ENCODE results near the gene ABCC4.
"Not testable (repeated sequence)": the region's sequence is repeated elsewhere in the genome, so short reads cannot be mapped to it uniquely, and the experiment has no call there.

ABCC4 gene

GRCh38 chr13:95181586-95181985 lies 119.7 kb downstream of the ABCC4 start:
- FAIRE-seq (peak; percentile 48), DNase-seq (ENCODE audit: extremely low spot score, insufficient read length, low read depth) (no peak)

- no peak for DNase-seq (ENCODE audit: extremely low spot score, insufficient read length, low read depth)
Measured at GRCh38 chr13:95180513-95181245, 120.6 kb downstream of the ABCC4 start.

DNA sequence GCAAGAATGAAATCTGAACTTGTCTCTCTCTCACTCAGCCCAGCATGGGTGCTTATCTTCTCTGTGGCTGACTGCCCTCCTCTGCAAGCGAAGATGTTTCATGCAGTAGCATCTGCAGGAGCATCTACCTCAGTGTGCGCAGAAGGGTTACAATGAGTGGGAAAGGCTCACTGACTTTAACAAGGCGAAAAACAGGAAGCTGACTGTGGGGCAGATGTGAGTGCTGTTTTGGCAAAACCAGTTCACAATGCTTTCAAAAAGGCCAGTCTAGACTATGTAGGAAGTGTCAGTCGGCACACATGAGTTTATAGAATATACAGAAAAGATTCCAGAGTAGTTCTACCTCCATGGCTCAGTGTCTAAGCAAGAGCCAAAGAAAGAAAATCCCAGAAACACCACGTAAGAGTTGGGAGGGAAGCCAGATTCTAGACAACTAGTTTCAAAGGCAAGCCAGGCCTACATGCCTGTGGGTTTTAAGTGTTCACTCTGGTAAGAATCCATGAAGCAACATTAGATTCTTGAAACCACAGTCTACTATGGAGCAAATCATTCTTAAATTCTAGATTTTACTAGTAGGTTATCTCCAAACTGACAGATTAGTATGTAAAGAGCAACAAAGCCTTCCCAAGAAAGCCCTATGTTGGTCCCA lies 124.5 kb downstream of the ABCC4 start:
- no peak for FAIRE-seq
- no peak for DNase-seq (ENCODE audit: extremely low spot score, insufficient read length, low read depth)

More at GRCh38 chr13:95180513-95181245, 120.6 kb downstream of the ABCC4 start:
- FAIRE-seq = no peak

DNA sequence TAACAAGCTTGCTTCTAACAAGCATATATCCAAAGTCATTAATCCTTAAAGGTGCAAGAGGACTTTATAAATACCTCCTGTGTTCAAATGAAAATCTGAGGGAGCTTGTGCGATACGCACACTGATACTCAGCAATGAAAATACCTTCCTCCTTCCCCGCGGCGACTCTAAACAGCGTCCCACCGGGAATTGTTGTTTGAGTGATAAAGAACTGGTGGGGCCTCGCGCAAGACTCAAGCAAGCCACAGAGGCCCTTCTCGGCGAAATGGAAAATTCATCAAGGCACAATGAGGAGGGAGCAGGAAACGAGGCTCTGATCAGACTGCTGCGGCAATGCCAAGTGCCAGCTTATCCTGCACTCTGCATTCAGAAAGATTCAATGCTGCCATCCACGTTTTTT lies 126.7 kb downstream of the ABCC4 start:
- no peak for FAIRE-seq
- DNase-seq (ENCODE audit: extremely low spot score, insufficient read length, low read depth) = no peak

DNA sequence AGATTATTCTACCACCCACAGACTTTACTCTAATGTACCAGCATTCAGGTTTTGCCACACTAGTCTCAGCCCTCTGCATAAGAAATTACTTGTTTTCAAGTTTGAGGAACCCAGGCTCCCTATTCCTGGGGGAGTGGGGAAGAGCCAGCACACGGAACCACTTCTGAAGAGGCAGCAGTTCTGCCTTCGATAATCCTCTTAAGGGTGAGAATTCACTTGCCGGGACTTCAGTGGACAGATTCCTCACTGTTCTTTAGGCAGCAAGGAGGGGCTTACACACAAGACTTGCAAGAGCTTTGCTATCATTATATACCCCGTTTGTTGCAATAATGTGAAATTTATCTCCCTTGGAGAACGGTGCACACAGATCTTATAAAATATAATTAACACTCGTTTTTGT lies 133.1 kb downstream of the ABCC4 start:
- FAIRE-seq (no peak), DNase-seq (ENCODE audit: extremely low spot score, insufficient read length, low read depth) (no peak)

DNA sequence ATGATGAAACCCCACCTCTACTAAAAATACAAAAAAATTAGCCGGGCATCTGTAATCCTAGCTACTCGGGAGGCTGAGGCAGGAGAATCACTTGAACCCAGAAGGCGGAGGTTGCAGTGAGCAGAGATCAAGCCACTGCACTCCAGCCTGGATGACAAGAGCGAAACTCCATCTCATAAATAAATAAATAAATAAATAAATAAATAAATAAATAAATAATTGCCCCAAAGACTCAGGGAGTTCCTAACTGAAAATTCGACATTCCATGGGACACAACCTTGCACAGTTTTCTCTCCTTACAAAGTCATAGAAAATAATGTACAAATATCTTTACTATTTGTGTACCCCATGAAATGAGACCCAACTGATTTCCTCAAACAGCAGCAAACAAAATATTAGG lies 134.2 kb downstream of the ABCC4 start:
- FAIRE-seq; DNase-seq (ENCODE audit: extremely low spot score, insufficient read length, low read depth): not testable (repeated sequence)

DNA sequence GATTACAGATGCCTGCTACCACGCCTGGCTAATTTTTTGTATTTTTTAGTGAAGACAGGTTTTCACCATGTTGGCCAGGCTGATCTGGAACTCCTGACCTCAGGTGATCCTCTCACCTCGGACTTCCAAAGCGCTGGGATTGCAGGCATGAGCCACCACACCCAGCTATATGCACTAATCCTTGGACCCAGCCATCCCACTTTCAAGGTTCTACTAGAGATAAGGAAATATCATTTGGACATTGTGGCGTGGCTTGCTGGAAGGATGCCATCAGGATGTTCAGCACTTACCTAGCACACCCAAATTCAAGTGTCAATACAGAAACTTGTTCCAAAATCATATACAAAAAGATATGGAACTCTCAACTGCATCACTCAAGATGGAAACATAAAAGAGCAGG lies 136.4 kb downstream of the ABCC4 start:
- FAIRE-seq (no peak), DNase-seq (ENCODE audit: extremely low spot score, insufficient read length, low read depth) (no peak)

DNA sequence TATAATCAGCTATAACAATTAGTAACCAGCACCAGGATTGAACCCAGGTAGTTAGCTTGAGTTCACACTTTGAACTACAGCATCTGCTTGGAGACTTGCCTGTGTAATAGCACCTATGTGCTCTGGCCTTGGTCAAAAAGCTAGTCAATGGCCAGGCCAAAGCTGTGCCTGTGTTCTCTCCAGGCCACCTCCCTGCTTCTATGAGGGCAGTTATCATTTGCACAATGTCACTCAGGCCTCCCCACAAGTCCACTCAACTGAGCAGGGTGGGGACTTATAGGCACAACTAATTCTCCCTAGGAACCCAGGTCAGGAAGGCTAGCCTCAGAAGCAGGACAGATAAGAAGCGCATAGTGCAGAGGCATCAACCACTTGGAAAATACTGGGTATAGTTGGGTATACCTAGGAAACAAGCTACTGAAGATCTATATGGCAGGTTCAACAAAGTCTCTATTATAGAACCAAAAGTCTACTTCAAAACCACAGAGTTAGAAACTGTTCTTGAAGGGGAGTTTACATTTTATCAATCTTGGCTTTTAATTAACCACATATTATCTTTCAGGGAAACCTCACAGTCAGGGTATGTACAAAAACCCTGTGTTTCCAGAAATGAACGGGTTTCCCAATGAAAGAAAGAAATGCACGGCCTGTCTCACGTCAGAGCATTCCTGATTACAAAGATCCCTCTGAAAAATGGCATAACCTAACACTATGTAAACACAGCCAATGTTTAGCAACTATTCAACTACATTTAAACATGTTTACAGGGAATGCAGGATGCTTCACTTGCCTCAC lies 140.9 kb downstream of the ABCC4 start:
- no peak for FAIRE-seq
- no peak for DNase-seq (ENCODE audit: extremely low spot score, insufficient read length, low read depth)

DNA sequence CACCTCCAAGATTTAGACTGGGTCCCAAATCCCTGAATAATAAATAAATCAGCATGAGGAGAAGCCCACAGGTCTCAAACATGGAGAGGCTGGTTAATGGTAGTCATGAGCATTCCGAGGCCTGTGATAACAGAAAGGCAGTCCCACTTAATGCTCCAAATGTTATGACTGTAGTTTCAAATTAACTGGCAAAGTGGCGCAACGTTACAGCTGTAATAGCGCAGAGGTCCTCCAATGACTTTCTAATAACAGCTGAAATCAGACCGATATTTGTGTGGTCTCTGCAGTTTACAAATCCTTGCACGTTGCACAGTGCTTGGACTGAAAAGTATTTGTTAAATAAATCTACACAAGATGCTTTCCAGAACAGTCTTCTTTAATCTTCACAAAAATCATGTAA lies 141.8 kb downstream of the ABCC4 start:
- no peak for FAIRE-seq
- DNase-seq (ENCODE audit: extremely low spot score, insufficient read length, low read depth) = no peak

DNA sequence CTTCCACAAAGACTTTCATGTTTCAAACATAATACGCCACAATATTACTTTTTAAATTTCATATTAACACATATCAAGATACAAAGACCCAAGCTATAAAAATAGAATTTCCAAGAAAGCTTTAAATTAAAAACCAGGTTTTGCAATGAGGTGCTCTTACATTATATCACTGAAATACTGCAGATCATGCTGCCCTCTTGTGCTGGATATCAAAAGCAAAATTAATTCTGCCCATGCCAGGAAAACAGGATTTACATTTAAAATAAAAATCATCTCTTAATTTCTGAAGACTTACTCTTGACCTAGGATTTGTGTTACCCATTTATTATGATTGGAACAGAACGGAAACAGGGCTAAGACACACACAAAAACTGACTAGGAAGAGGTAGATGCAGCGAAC lies 145.0 kb downstream of the ABCC4 start:
- no peak for FAIRE-seq
- no peak for DNase-seq (ENCODE audit: extremely low spot score, insufficient read length, low read depth)

GRCh38 chr13:95155504-95155903 lies 145.7 kb downstream of the ABCC4 start:
- no peak for FAIRE-seq
- DNase-seq (ENCODE audit: extremely low spot score, insufficient read length, low read depth) = no peak

DNA sequence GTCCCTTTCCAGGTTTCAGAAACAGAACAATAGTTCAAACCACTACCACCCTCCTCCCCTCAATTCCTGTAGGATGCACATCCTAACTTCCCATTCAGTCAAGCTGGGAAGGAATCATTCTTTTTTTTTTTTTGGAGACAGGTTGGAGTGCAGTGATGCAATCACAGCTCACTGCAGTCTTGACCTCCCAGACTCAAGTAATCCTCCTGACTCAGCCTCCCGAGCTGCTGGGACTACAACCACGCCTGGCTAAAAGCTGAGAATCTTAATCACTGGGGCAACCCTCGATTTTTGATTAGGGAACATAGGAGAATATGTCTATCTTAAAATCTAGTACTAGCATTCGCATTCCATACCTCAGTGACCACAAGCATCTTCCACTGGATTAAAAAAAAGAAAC lies 146.2 kb downstream of the ABCC4 start:
- no peak for DNase-seq (ENCODE audit: extremely low spot score, insufficient read length, low read depth)
- no peak for FAIRE-seq

DNA sequence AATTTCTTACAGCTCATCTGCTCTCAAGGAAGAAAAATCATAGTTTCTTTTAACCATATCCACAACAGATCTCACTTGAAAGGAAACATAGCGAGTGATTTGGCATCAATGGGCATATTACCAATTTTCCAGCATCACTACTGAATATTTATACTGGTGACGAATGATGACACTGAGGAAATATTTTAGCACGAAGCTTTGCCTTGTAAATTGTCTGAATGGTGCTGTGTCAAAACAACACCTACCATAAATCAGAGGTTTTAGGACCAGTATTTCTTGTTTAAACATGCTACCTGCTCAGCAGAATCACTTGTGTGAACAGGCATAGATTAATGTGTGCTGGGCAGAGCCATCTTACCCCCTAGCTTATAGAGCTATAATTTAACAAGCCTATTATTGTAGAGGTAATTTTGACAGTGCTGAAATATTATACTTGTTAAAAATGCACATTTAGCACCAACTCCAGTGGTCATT lies 146.8 kb downstream of the ABCC4 start:
- DNase-seq (ENCODE audit: extremely low spot score, insufficient read length, low read depth) = no peak
- no peak for FAIRE-seq

DNA sequence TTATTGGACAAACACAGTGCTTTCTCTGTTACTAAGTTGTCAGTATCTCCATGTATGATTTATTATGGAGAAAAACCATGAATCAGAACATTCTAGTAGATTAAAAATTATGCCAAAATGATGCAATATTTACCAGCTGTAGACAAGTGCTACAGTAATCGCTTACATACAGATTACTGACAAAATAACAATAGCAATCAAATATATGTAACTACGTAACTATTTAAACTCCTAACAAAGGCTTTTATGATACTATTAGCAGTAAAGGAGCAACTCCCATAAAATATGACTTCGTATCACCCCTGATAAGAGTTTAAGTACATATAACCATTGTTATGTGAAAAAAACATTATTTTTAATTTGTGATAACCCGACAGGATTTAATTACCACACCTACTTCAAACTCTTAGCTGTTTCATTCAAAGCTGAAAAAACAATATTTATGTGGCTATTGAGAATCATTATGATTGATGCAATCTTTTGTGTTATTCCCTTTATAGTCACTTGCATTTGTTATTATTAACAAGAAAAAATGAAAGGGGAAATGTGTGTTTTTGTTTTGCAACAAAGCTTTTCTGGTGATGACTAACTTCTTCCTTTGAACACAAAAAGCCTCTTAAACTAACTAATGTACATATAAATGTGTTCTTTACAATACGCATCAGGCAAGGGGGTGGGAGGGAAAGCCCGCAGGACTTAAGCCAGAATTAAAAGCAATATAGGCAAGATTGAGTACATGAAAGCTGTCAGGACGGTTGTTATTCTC lies 147.4 kb downstream of the ABCC4 start:
- no peak for FAIRE-seq
- no peak for DNase-seq (ENCODE audit: extremely low spot score, insufficient read length, low read depth)

DNA sequence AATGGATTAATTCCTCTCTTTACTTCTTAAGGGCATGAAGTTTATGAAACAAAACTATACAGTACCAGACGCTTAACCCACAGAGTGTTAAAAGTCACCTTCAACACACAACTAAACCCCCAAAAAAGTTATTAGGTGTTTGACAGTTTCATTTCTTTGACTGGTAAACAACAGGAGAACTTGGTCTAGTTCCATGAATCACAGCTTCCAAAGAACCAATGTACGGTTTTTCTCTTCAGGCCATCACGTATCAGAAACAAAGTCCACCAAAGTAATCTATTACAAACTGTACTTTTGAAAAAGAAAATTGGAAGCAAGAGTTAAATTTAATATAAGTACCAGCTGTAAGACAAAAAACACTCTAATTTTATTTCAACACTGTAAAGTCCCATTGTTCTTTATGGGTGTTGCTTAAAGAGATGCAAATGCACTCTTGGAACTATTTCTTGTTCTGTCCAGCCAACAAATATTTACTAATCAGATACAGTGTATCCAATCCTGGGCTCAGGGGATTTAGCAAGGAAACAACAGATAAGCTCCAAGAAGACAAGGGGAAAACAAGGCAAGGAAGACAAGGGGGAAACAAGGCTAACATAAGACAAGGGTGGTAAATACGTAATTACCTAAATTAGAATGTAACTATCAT lies 149.2 kb downstream of the ABCC4 start:
- FAIRE-seq = peak; percentile 35
- DNase-seq (ENCODE audit: extremely low spot score, insufficient read length, low read depth) = no peak

DNA sequence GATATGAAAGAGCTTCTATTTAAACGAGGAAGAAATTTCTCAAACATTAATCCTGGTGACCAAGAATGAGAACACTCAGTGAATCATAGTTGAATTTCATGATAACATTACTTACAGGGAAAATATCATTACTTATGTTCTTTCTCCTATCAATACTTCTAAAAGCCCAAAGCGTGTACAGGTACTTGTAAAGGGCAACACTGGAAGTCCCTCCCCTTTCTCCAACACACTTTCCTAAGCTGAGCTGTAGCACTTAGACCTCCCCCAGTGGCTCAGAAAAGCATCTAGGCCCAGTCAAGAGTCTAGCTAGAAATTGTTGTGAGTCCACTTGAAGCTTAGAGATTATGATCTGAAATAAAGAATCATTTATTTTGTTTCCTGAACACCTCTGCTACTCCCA lies 150.7 kb downstream of the ABCC4 start:
- FAIRE-seq (no peak), DNase-seq (ENCODE audit: extremely low spot score, insufficient read length, low read depth) (no peak)

- FAIRE-seq = no peak
Measured at GRCh38 chr13:95146486-95146885, 154.8 kb downstream of the ABCC4 start.

DNA sequence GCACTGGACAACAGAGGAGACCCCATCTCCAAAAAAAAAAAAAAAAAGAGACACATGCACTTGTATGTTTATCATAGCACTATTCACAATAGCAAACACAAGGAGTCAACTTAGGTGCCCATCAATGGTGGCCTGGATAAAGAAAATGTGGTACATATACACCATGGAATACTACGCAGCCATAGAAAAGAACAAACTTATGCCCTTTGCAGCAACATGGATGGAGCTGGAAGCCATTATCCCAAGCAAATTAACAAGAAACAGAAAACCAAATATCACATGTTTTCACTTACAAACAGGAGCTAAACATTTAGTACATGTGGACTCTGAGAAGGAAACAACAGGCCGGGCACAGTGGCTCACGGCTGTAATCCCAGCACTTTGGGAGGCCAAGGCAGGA lies 155.7 kb downstream of the ABCC4 start:
- FAIRE-seq (no peak), DNase-seq (ENCODE audit: extremely low spot score, insufficient read length, low read depth) (no peak)

More at GRCh38 chr13:95146486-95146885, 154.8 kb downstream of the ABCC4 start:
- DNase-seq (ENCODE audit: extremely low spot score, insufficient read length, low read depth) = no peak

DNA sequence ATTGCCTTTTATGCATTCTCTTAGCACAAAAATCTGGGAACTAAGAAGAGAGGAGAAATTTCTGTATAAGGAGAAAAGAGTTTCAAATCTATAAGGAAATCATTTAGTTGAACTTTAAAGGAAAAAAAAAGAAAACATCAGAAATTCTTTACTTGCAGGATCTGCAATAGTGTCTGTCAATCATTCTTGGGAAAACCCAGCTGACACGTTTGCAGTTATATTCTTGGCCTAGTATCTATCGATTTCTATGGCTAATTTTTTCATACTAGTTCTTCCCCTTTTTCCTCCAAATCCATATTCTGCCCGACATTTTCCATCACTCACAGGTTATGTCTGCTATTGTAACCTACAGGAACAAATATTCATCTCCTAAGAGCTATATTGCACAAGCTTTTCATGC lies 160.7 kb downstream of the ABCC4 start:
- DNase-seq (ENCODE audit: extremely low spot score, insufficient read length, low read depth) = no peak
- no peak for FAIRE-seq

Measured in GM18507 (cell line).